ENCODE results near the gene ANO4.

Gene ANO4

GRCh38 chr12:100858656-100859055, 64.1 kb downstream of the ANO4 start:
- H3K4me3 ChIP-seq (ENCODE audit: low read length) = no peak overlapping the region
- H3K79me2 ChIP-seq (ENCODE audit: low read length) = no peaks in the 10 kb centered on the region
- no peaks in the 10 kb centered on the region for H3K27me3 ChIP-seq (replicated peaks; ENCODE audit: insufficient read depth, low read length)
- no peaks in the 10 kb centered on the region for H3F3A ChIP-seq (ENCODE audit: insufficient read depth, low read length)
- no peak overlapping the region for H2AFZ ChIP-seq (ENCODE audit: low read length)
- H3K9ac ChIP-seq (ENCODE audit: low read length) = no peak overlapping the region
- no peaks in the 10 kb centered on the region for H3K9me3 ChIP-seq (replicated peaks; ENCODE audit: insufficient read depth, low read length)
- H3K9me2 ChIP-seq (replicated peaks; ENCODE audit: insufficient read depth, low read length) = no peaks in the 10 kb centered on the region
- H3K4me2 ChIP-seq (ENCODE audit: low read depth, low read length) = no peak overlapping the region
- H3K4me1 ChIP-seq (ENCODE audit: low read length) = no peaks in the 10 kb centered on the region
- DNase-seq = no peak
- TF ChIP-seq EZH2phosphoT487 (IDR thresholded peaks at IDR 0.05; ENCODE audit: low read length) (no peak), EZH2 (optimal IDR thresholded peaks at IDR 0.05; ENCODE audit: low read depth, low read length) (no peak), CTCF (IDR thresholded peaks at IDR 0.05; ENCODE audit: low read length) (no peak)
- H3K36me3 ChIP-seq (replicated peaks; ENCODE audit: insufficient read depth, low read length) = no peaks in the 10 kb centered on the region
- no peak overlapping the region for H3K27ac ChIP-seq (ENCODE audit: low read length)
- H4K20me1 ChIP-seq (ENCODE audit: insufficient read depth, low read length) = no peaks in the 10 kb centered on the region

- no peak overlapping the region for H3K27ac ChIP-seq (ENCODE audit: low read length)
- H4K20me1 ChIP-seq (ENCODE audit: insufficient read depth, low read length) = no peaks in the 10 kb centered on the region
- no peak overlapping the region for H2AFZ ChIP-seq (ENCODE audit: low read length)
- no peaks in the 10 kb centered on the region for H3K9me2 ChIP-seq (replicated peaks; ENCODE audit: insufficient read depth, low read length)
- H3K36me3 ChIP-seq (replicated peaks; ENCODE audit: insufficient read depth, low read length) = no peaks in the 10 kb centered on the region
- no peaks in the 10 kb centered on the region for H3K79me2 ChIP-seq (ENCODE audit: low read length)
- H3K27me3 ChIP-seq (replicated peaks; ENCODE audit: insufficient read depth, low read length) = no peaks in the 10 kb centered on the region
- no peak overlapping the region for H3K4me2 ChIP-seq (ENCODE audit: low read depth, low read length)
- H3K9ac ChIP-seq (ENCODE audit: low read length) = no peak overlapping the region
- no peak for DNase-seq
- no peaks in the 10 kb centered on the region for H3K4me1 ChIP-seq (ENCODE audit: low read length)
- no peak overlapping the region for H3K4me3 ChIP-seq (ENCODE audit: low read length)
- H3F3A ChIP-seq (ENCODE audit: insufficient read depth, low read length) = no peaks in the 10 kb centered on the region
- TF ChIP-seq EZH2phosphoT487 (IDR thresholded peaks at IDR 0.05; ENCODE audit: low read length) (no peak), EZH2 (optimal IDR thresholded peaks at IDR 0.05; ENCODE audit: low read depth, low read length) (no peak), CTCF (IDR thresholded peaks at IDR 0.05; ENCODE audit: low read length) (no peak)
- no peaks in the 10 kb centered on the region for H3K9me3 ChIP-seq (replicated peaks; ENCODE audit: insufficient read depth, low read length)
These were observed 64.6 kb downstream of the ANO4 start for GRCh38 chr12:100859063-100859627.

GRCh38 chr12:100860611-100861010, 66.0 kb downstream of the ANO4 start:
- no peak overlapping the region for H2AFZ ChIP-seq (ENCODE audit: low read length)
- no peak overlapping the region for H3K9ac ChIP-seq (ENCODE audit: low read length)
- no peaks in the 10 kb centered on the region for H3K79me2 ChIP-seq (ENCODE audit: low read length)
- no peak overlapping the region for H3K27ac ChIP-seq (ENCODE audit: low read length)
- no peaks in the 10 kb centered on the region for H3K9me2 ChIP-seq (replicated peaks; ENCODE audit: insufficient read depth, low read length)
- no peaks in the 10 kb centered on the region for H4K20me1 ChIP-seq (ENCODE audit: insufficient read depth, low read length)
- H3K4me2 ChIP-seq (ENCODE audit: low read depth, low read length) = no peak overlapping the region
- DNase-seq = no peak
- H3K4me3 ChIP-seq (ENCODE audit: low read length) = no peak overlapping the region
- no peaks in the 10 kb centered on the region for H3K36me3 ChIP-seq (replicated peaks; ENCODE audit: insufficient read depth, low read length)
- H3K9me3 ChIP-seq (replicated peaks; ENCODE audit: insufficient read depth, low read length) = no peaks in the 10 kb centered on the region
- no peaks in the 10 kb centered on the region for H3F3A ChIP-seq (ENCODE audit: insufficient read depth, low read length)
- H3K27me3 ChIP-seq (replicated peaks; ENCODE audit: insufficient read depth, low read length) = no peaks in the 10 kb centered on the region
- no peak for TF ChIP-seq EZH2 (optimal IDR thresholded peaks at IDR 0.05; ENCODE audit: low read depth, low read length)
- no peak for TF ChIP-seq CTCF (IDR thresholded peaks at IDR 0.05; ENCODE audit: low read length)
- no peak for TF ChIP-seq EZH2phosphoT487 (IDR thresholded peaks at IDR 0.05; ENCODE audit: low read length)
- H3K4me1 ChIP-seq (ENCODE audit: low read length) = no peaks in the 10 kb centered on the region
